PC-3 (cell line): ENCODE results near the gene PDPK1. TPM values are rescaled to one million over a fixed set of nuclear protein-coding genes. Genes with fewer than 3 reads are reported as not detected.

Source experiments
- ATAC-seq: fragments of 200-7000 bp; cut with Tn5 transposase; 2 replicates; pipeline ENCODE4 v1.9.1; 2020; ENCODE audit warnings: mild to moderate bottlenecking, moderate library complexity
- BruUV-seq: library from RNA; stranded (reverse); fragments of 400-500 nt; replicated peaks from 2 replicates; lab custom pipeline; 2021; lab: Mats Ljungman, UMichigan
- CTCF ChIA-PET: fragments of 300-600 bp; sonication (Branson Sonifier 250); formaldehyde crosslinking; loops from one replicate; lab custom pipeline; 2022; ENCODE audit warnings: antibody characterized with exemption; lab: Charles Lee
- POLR2A ChIA-PET: fragments of 300-600 bp; sonication (Branson Sonifier 250); formaldehyde crosslinking; loops from one replicate; lab custom pipeline; 2022; ENCODE audit warnings: antibody characterized with exemption; ENCODE audit not compliant: unreplicated experiment; lab: Charles Lee
- DNase-seq: peaks from one replicate; pipeline ENCODE4 v3.0.0-alpha.2; 2015
- H2AFZ ChIP-seq: fragments of 300-600 bp; sonication (generic); 2 replicates; pipeline ENCODE4 v1.6.0; 2016; ENCODE audit warnings: antibody characterized with exemption, low read length
- H3F3A ChIP-seq: fragments of 300-600 bp; sonication (generic); one replicate; pipeline ENCODE4 v1.6.0; 2017; ENCODE audit warnings: antibody characterized with exemption, low read length, control low read depth, mild to moderate bottlenecking; ENCODE audit not compliant: unreplicated experiment
- H3K27ac ChIP-seq: fragments of 300-600 bp; sonication (generic); 2 replicates; pipeline ENCODE4 v1.5.1; 2016; ENCODE audit warnings: mild to moderate bottlenecking, low read length
- H3K27me3 ChIP-seq: fragments of 300-600 bp; sonication (generic); 2 replicates; pipeline ENCODE4 v1.6.1; 2016; ENCODE audit warnings: low read length, mixed read lengths
- H3K36me3 ChIP-seq: fragments of 300-600 bp; sonication (generic); 2 replicates; pipeline ENCODE4 v1.6.1; 2016; ENCODE audit warnings: low read depth, mixed run types, low read length, mixed read lengths
- H3K4me1 ChIP-seq: fragments of 300-600 bp; sonication (generic); 2 replicates; pipeline ENCODE4 v1.5.1; 2016; ENCODE audit warnings: low read length; ENCODE audit not compliant: insufficient read depth
- H3K4me2 ChIP-seq: fragments of 300-600 bp; sonication (generic); 2 replicates; pipeline ENCODE4 v1.6.0; 2016; ENCODE audit warnings: low read length
- H3K4me3 ChIP-seq: fragments of 300-600 bp; sonication (generic); 2 replicates; pipeline ENCODE4 v1.5.1; 2016; ENCODE audit warnings: mild to moderate bottlenecking, low read length, mixed read lengths
- H3K79me2 ChIP-seq: fragments of 300-600 bp; sonication (generic); 2 replicates; pipeline ENCODE4 v1.6.1; 2017; ENCODE audit warnings: low read length, mixed read lengths
- H3K9ac ChIP-seq: fragments of 300-600 bp; sonication (generic); 2 replicates; pipeline ENCODE4 v1.6.0; 2016; ENCODE audit warnings: mild to moderate bottlenecking, low read length
- H3K9me2 ChIP-seq: fragments of 300-600 bp; sonication (generic); replicated peaks from 2 replicates; pipeline ENCODE4 v1.6.1; 2016; ENCODE audit warnings: mixed run types, low read length, mixed read lengths
- H3K9me3 ChIP-seq: fragments of 300-600 bp; sonication (generic); 2 replicates; pipeline ENCODE4 v1.6.1; 2016; ENCODE audit warnings: low read length, mixed read lengths
- H4K20me1 ChIP-seq: fragments of 300-600 bp; sonication (generic); 2 replicates; pipeline ENCODE4 v1.6.1; 2016; ENCODE audit warnings: low read length, mixed read lengths
- EZH2 ChIP-seq: fragments of 300-600 bp; sonication (generic); IDR thresholded peaks from one replicate; pipeline ENCODE4 v1.6.1; 2017; ENCODE audit warnings: antibody characterized with exemption, mild to moderate bottlenecking, low read length; ENCODE audit not compliant: unreplicated experiment
- EZH2phosphoT487 ChIP-seq: fragments of 300-600 bp; sonication (generic); IDR thresholded peaks from 2 replicates; pipeline ENCODE4 v1.6.1; 2018; ENCODE audit warnings: mild to moderate bottlenecking, antibody characterized with exemption, low read length, borderline replicate concordance
- intact Hi-C: fragments of 100-400 bp; cut with micrococcal nuclease; formaldehyde crosslinking; loops from 2 replicates; pipeline ENCODE4 v1.9.0; 2023
- total RNA-seq: library from RNA; depleted of rRNA; stranded (reverse); fragments of >200 nt; gene quantifications from 2 replicates; pipeline ENCODE4 v1.2.3, GENCODE V29; 2014
- TF ChIP-seq, protein P1 (sequence below): fragments of 300-600 bp; sonication (generic); conservative IDR thresholded peaks from 2 replicates; pipeline ENCODE4 v1.5.1; 2017; ENCODE audit warnings: antibody characterized with exemption, low read depth, mild to moderate bottlenecking, low read length

PDPK1 gene
- total RNA-seq, 1 experiment from 2014 or later = 13.7 TPM

DNA sequence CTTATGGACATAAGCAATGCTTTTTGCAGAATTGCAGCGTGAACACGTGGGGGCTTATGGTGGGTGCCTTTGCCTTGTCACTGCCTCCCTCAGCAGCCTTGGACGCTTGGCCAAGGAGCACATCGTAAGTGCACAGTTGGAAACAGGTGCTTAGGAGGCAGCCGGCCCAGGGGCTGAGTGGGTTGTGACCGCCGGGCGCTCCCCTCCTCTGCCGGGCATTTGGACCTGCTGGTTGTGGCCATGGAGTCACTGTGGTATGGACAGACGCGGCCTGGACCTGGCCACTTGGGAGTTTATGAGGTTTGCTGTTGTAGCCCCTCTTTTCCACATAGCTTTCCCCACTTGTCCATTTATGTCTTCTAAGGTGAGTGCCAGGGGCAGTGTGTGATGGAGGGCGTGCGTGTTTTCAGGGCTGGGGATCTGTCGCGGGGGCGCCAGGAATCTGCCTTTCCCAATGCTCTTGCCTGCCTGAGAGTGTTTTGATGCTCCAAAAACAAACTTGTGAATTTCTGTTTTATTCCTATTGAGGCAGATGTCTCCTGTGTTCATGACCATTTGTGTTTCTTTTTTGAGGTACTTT, 49.2 kb downstream of the PDPK1 start:
- no peaks in the 10 kb centered on the region for H4K20me1 ChIP-seq
- H2AFZ ChIP-seq = no peak overlapping the region
- no peak overlapping the region for H3K27ac ChIP-seq
- H3K79me2 ChIP-seq = no peaks in the 10 kb centered on the region
- ATAC-seq (no peak), DNase-seq (no peak)
- no peaks in the 10 kb centered on the region for H3K9me3 ChIP-seq
- no peak for TF ChIP-seq EZH2phosphoT487
- TF ChIP-seq, protein P1, sequence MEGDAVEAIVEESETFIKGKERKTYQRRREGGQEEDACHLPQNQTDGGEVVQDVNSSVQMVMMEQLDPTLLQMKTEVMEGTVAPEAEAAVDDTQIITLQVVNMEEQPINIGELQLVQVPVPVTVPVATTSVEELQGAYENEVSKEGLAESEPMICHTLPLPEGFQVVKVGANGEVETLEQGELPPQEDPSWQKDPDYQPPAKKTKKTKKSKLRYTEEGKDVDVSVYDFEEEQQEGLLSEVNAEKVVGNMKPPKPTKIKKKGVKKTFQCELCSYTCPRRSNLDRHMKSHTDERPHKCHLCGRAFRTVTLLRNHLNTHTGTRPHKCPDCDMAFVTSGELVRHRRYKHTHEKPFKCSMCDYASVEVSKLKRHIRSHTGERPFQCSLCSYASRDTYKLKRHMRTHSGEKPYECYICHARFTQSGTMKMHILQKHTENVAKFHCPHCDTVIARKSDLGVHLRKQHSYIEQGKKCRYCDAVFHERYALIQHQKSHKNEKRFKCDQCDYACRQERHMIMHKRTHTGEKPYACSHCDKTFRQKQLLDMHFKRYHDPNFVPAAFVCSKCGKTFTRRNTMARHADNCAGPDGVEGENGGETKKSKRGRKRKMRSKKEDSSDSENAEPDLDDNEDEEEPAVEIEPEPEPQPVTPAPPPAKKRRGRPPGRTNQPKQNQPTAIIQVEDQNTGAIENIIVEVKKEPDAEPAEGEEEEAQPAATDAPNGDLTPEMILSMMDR = no peak
- TF ChIP-seq EZH2 = no peak
- no peak overlapping the region for H3K4me3 ChIP-seq
- intact Hi-C loops = no loop called here
- POLR2A ChIA-PET = no interaction called here
- no peaks in the 10 kb centered on the region for H3K27me3 ChIP-seq
- H3K9me2 ChIP-seq = no peaks in the 10 kb centered on the region
- no TSS peak for BruUV-seq
- no peak overlapping the region for H3K9ac ChIP-seq
- no peaks in the 10 kb centered on the region for H3F3A ChIP-seq
- H3K4me1 ChIP-seq = no peaks in the 10 kb centered on the region
- no peak overlapping the region for H3K4me2 ChIP-seq
- CTCF ChIA-PET = no interaction called here
- H3K36me3 ChIP-seq = no peaks in the 10 kb centered on the region

- Histone ChIP-seq H4K20me1 (no peaks in the 10 kb centered on the region), H3K9me2 (no peaks in the 10 kb centered on the region), H3K79me2 (no peaks in the 10 kb centered on the region), H3K4me3 (no peak overlapping the region), H2AFZ (no peak overlapping the region), H3F3A (no peaks in the 10 kb centered on the region), H3K4me2 (no peak overlapping the region), H3K27ac (no peak overlapping the region), H3K9me3 (no peaks in the 10 kb centered on the region), H3K9ac (no peak overlapping the region), H3K27me3 (no peaks in the 10 kb centered on the region), H3K4me1 (no peaks in the 10 kb centered on the region), H3K36me3 (no peaks in the 10 kb centered on the region)
- ChIA-PET CTCF (no interaction called here), POLR2A (no interaction called here)
- DNase-seq (no peak), ATAC-seq (no peak)
- TF ChIP-seq, protein P1 = no peak
- TF ChIP-seq EZH2phosphoT487 (no peak), EZH2 (no peak)
- no TSS peak for BruUV-seq
- intact Hi-C loops = no loop called here
Observed at GRCh38 chr16:2587891-2588565, 50.2 kb downstream of the PDPK1 start.
